Loucy (cell line): ENCODE results near the gene MEGF6.

Experiments
- H2AFZ ChIP-seq: fragments of 200-600 bp; sonication (generic); 2 replicates; pipeline ENCODE4 v1.6.0; 2016; ENCODE audit warnings: antibody characterized with exemption, mild to moderate bottlenecking, low read length, moderate library complexity
- H3F3A ChIP-seq: fragments of 200-600 bp; 2 replicates; pipeline ENCODE4 v1.6.0; 2016; ENCODE audit warnings: antibody characterized with exemption, low read depth, mild to moderate bottlenecking
- H3K27me3 ChIP-seq: fragments of 200-600 bp; sonication (generic); 2 replicates; pipeline ENCODE4 v1.6.1; 2014; ENCODE audit warnings: low read length, mild to moderate bottlenecking; ENCODE audit not compliant: insufficient read depth, poor library complexity, severe bottlenecking
- H3K36me3 ChIP-seq: fragments of 200-600 bp; sonication (generic); 2 replicates; pipeline ENCODE4 v1.6.1; 2016; ENCODE audit warnings: low read length; ENCODE audit not compliant: insufficient read depth
- H3K4me1 ChIP-seq: fragments of 200-600 bp; sonication (generic); 2 replicates; pipeline ENCODE4 v1.5.1; 2014; ENCODE audit warnings: low read length, mild to moderate bottlenecking; ENCODE audit not compliant: insufficient read depth, poor library complexity, severe bottlenecking
- H3K4me2 ChIP-seq: fragments of 200-600 bp; sonication (generic); 2 replicates; pipeline ENCODE4 v1.6.0; 2014; ENCODE audit warnings: antibody characterized with exemption, low read length, low read depth, mild to moderate bottlenecking; ENCODE audit not compliant: poor library complexity, severe bottlenecking
- H3K4me3 ChIP-seq: fragments of 200-600 bp; sonication (generic); 2 replicates; pipeline ENCODE4 v1.5.1; 2014; ENCODE audit warnings: low read length, mild to moderate bottlenecking, mixed read lengths; ENCODE audit not compliant: poor library complexity, severe bottlenecking
- H3K79me2 ChIP-seq: fragments of 200-600 bp; sonication (generic); 2 replicates; pipeline ENCODE4 v1.6.1; 2014; ENCODE audit warnings: low read length; ENCODE audit not compliant: insufficient read depth
- H3K9ac ChIP-seq: fragments of 200-600 bp; sonication (generic); 2 replicates; pipeline ENCODE4 v1.6.0; 2014; ENCODE audit warnings: mild to moderate bottlenecking, low read depth, low read length, moderate library complexity; ENCODE audit not compliant: poor library complexity, severe bottlenecking
- H3K9me2 ChIP-seq: fragments of 200-600 bp; sonication (generic); replicated peaks from 2 replicates; pipeline ENCODE4 v1.6.1; 2016; ENCODE audit warnings: low read depth, low read length, mixed read lengths
- H3K9me3 ChIP-seq: fragments of 200-600 bp; sonication (generic); 2 replicates; pipeline ENCODE4 v1.6.1; 2014; ENCODE audit warnings: mild to moderate bottlenecking, antibody characterized with exemption, low read length, low read depth; ENCODE audit not compliant: insufficient read depth
- H4K20me1 ChIP-seq: fragments of 200-600 bp; sonication (generic); 2 replicates; pipeline ENCODE4 v1.6.0; 2014; ENCODE audit warnings: antibody characterized with exemption, low read length, mild to moderate bottlenecking; ENCODE audit not compliant: insufficient read depth, poor library complexity, severe bottlenecking
- EZH2phosphoT487 ChIP-seq: fragments of 200-600 bp; IDR thresholded peaks from 2 replicates; pipeline ENCODE4 v1.6.1; 2018; ENCODE audit warnings: antibody characterized with exemption, mild to moderate bottlenecking, moderate library complexity, borderline replicate concordance
- TF ChIP-seq, protein P1 (sequence below): fragments of 200-600 bp; sonication (generic); conservative IDR thresholded peaks from 2 replicates; pipeline ENCODE4 v1.5.1; 2014; ENCODE audit warnings: mild to moderate bottlenecking, antibody characterized with exemption, low read length

Gene MEGF6

GRCh38 chr1:3509721-3510120 lies 101.6 kb downstream of the MEGF6 start:
- Histone ChIP-seq H3K9me3 (no peaks in the 10 kb centered on the region), H3K4me1 (peaks cover 7% of the 10 kb centered on the region), H3K9ac (no peak overlapping the region), H3K9me2 (no peaks in the 10 kb centered on the region), H4K20me1 (no peaks in the 10 kb centered on the region), H2AFZ (no peak overlapping the region), H3K4me3 (no peak overlapping the region), H3K36me3 (no peaks in the 10 kb centered on the region), H3K27me3 (no peaks in the 10 kb centered on the region), H3K4me2 (no peak overlapping the region), H3F3A (no peaks in the 10 kb centered on the region), H3K79me2 (peaks cover 2% of the 10 kb centered on the region; the same call in 1 of the 2 replicates)
- no peak for TF ChIP-seq EZH2phosphoT487

DNA sequence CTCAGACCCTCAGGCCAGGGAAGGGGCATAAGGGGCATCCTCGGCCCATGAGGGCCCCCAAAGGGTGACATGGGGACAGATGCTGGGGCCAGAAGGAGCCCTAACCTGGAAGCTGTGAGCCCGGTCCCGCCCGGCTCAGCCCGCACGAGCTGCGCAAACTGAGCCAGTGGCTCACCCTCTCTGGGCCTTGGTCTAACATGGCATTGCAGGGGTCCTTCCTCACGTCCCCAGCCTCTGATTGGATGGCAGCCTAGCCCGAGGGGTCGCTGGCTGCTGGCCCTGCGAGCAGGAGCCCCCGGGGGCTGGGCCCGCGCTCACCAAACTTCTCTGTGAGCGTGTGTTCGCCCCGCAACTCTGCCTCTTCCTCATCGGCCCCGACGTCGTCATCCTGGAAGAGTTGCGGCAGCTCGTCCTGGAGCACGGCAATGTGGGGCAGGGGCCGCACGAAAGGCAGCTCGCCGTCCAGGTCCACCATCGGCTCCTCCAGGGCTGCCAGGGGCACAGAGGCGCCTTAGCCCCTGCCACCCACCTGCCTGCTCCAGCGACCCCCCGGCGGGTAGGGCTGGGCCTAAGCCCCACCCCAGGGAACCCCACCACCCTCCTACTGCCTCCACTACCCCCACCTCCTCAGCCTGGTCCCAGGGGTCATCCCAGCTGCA lies 102.4 kb downstream of the MEGF6 start:
- Histone ChIP-seq H3K4me1 (no peaks in the 10 kb centered on the region), H3K79me2 (no peaks in the 10 kb centered on the region), H3F3A (no peaks in the 10 kb centered on the region), H3K9ac (no peak overlapping the region), H3K9me2 (no peaks in the 10 kb centered on the region), H2AFZ (no peak overlapping the region), H3K36me3 (no peaks in the 10 kb centered on the region), H3K4me2 (no peak overlapping the region), H3K9me3 (no peaks in the 10 kb centered on the region), H3K4me3 (no peak overlapping the region), H3K27me3 (no peaks in the 10 kb centered on the region), H4K20me1 (no peaks in the 10 kb centered on the region)
- TF ChIP-seq, protein P1, sequence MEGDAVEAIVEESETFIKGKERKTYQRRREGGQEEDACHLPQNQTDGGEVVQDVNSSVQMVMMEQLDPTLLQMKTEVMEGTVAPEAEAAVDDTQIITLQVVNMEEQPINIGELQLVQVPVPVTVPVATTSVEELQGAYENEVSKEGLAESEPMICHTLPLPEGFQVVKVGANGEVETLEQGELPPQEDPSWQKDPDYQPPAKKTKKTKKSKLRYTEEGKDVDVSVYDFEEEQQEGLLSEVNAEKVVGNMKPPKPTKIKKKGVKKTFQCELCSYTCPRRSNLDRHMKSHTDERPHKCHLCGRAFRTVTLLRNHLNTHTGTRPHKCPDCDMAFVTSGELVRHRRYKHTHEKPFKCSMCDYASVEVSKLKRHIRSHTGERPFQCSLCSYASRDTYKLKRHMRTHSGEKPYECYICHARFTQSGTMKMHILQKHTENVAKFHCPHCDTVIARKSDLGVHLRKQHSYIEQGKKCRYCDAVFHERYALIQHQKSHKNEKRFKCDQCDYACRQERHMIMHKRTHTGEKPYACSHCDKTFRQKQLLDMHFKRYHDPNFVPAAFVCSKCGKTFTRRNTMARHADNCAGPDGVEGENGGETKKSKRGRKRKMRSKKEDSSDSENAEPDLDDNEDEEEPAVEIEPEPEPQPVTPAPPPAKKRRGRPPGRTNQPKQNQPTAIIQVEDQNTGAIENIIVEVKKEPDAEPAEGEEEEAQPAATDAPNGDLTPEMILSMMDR = no peak
- TF ChIP-seq EZH2phosphoT487 = no peak

DNA sequence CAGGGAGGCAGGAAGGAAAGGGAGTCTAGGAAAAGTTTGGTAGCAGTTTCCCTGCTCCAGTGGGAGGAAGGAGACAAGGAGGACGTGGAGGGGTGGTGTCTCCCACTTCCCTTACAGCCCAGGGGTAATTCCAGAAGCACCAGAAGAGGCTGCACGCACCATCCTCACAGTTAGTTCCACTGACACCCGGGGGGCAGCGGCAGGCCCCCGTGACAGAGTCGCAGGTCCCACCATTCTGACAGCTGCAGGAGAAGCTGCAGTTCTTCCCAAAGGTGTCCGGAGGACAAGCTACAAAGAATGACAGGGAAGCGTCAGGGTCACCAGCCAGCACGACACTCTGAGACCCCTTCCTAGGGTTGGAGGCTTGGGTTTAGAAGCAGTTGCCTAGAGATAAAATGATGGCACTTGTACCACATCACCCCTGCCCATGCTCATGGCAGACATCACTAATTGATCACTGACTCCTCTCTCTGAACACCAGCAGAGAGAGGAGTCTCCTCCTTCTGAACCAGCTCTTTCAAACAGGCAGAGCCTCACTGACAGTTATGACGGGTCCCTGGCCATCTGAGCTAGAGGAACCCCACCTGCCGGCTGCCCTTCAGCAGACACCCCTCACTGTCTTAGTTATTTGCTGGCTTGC lies 103.6 kb downstream of the MEGF6 start:
- Histone ChIP-seq H3K4me1 (no peaks in the 10 kb centered on the region), H3K9me2 (no peaks in the 10 kb centered on the region), H3K9me3 (no peaks in the 10 kb centered on the region), H3F3A (no peaks in the 10 kb centered on the region), H3K36me3 (no peaks in the 10 kb centered on the region), H3K27me3 (no peaks in the 10 kb centered on the region), H3K79me2 (no peaks in the 10 kb centered on the region), H4K20me1 (no peaks in the 10 kb centered on the region), H3K9ac (no peak overlapping the region), H2AFZ (no peak overlapping the region), H3K4me3 (no peak overlapping the region), H3K4me2 (no peak overlapping the region)
- no peak for TF ChIP-seq EZH2phosphoT487
- TF ChIP-seq, protein P1 = no peak
